GM18519 (cell line): ENCODE measurements around the gene ADCY1.
"Not testable (repeated sequence)": the region's sequence is repeated elsewhere in the genome, so short reads cannot be mapped to it uniquely, and the experiment has no call there.

ENCODE experiments used
- ATAC-seq: cut with Tn5 transposase; IDR thresholded peaks from one replicate; pipeline ENCODE4 v1.9.1; 2021; ENCODE audit warnings: mild to moderate bottlenecking, moderate library complexity; ENCODE audit not compliant: unreplicated experiment, low FRiP score

Gene ADCY1

GRCh38 chr7:45573661-45574415, at the start of gene ADCY1:
Gene ADCY1 (plus strand): TSS chr7:45574368. CDS start chr7:45574544, 176 bp downstream.
- no peak for ATAC-seq

GRCh38 chr7:45524445-45524844, 49.7 kb upstream of the ADCY1 start:
- ATAC-seq: no peak

GRCh38 chr7:45525057-45525456, 49.1 kb upstream of the ADCY1 start:
- ATAC-seq: no peak

- no peak for ATAC-seq
Measured at GRCh38 chr7:45543473-45543872, 30.7 kb upstream of the ADCY1 start.

- not testable (repeated sequence) for ATAC-seq
Measured at GRCh38 chr7:45545105-45545710, 29.0 kb upstream of the ADCY1 start.

- peak; percentile 67 for ATAC-seq
Measured at GRCh38 chr7:45548917-45549316, 25.3 kb upstream of the ADCY1 start.

- ATAC-seq: no peak
Measured at GRCh38 chr7:45563401-45563800, 10.8 kb upstream of the ADCY1 start.

GRCh38 chr7:45563941-45564461, 10.2 kb upstream of the ADCY1 start:
- no peak for ATAC-seq

- ATAC-seq: no peak
Measured at GRCh38 chr7:45564485-45564884, 9.7 kb upstream of the ADCY1 start.

- ATAC-seq: no peak
Measured at GRCh38 chr7:45564886-45565455, 9.2 kb upstream of the ADCY1 start.

GRCh38 chr7:45566386-45566785, 7.8 kb upstream of the ADCY1 start:
- ATAC-seq: no peak

GRCh38 chr7:45566961-45567360, 7.2 kb upstream of the ADCY1 start:
- ATAC-seq: no peak

GRCh38 chr7:45567713-45568112, 6.5 kb upstream of the ADCY1 start:
- no peak for ATAC-seq

GRCh38 chr7:45568536-45569289, 5.5 kb upstream of the ADCY1 start:
- no peak for ATAC-seq

GRCh38 chr7:45569290-45569685, 4.9 kb upstream of the ADCY1 start:
- ATAC-seq: no peak

- ATAC-seq: no peak
Measured at GRCh38 chr7:45570797-45571196, 3.4 kb upstream of the ADCY1 start.

GRCh38 chr7:45573204-45573603, 964 bp upstream of the ADCY1 start:
- no peak for ATAC-seq

GRCh38 chr7:45574416-45574668, 174 bp downstream of the ADCY1 start:
- no peak for ATAC-seq

GRCh38 chr7:45574669-45575500, 717 bp downstream of the ADCY1 start:
- ATAC-seq: no peak

GRCh38 chr7:45575501-45576248, 1.5 kb downstream of the ADCY1 start:
- no peak for ATAC-seq
